GM18520 (cell line): ENCODE data around the gene TSNAX.
"Not testable (repeated sequence)": the region's sequence is repeated elsewhere in the genome, so short reads cannot be mapped to it uniquely, and the experiment has no call there.

Experiments used
- ATAC-seq: cut with Tn5 transposase; IDR thresholded peaks from one replicate; pipeline ENCODE4 v1.9.1; 2021; ENCODE audit not compliant: unreplicated experiment

TSNAX gene

DNA sequence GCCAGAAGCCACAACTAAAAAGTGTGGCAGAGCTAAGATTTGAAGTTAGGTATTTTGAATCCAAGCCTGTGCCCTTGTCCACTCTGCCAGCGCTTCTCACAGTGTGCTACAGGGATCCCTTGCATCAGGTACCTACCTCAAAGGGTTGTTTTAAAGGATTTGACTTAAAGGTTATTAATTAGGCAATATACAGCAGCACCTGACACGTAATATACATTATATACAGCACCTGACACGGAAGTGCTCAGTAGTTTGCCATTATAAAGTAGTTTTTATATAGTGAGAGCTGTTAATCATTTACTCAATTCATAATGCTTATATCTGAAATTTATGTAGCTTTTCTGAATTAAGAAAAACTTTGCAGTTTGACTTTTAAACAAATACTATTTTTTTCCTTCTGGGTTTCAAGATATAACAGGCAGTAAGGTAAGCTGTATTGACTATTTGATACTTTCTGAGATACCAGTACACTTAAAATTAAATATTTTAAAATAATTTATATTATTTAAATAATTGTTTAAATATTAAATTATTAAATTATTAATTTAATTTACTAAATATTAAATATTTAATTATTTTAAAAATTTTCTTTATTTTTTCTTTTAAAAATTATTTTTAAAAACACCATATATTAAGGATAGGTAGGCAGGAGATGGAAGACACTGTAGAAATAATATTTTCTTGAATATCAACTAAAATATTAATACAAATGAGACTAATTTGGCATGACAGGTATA, 33.3 kb downstream of the TSNAX start:
- ATAC-seq, result no peak

DNA sequence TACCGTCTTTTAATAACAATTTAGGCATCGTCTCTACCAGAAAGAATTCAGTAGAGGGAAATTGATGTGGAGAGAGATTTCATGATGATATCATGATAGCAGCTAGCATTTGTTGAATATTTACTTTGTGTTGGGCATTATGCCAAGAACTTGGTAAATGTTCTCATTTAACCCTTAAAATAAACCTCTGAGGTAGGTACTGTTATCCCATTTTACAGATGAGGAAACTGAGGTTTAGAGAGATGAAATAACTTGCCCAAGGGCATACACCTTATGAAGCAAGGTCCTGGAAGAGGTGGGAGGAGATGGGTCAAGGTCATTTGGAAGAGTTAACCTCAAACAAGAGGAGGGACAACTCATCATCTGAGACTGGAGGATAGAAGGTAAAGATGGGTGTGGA, 34.8 kb downstream of the TSNAX start:
- no peak for ATAC-seq

DNA sequence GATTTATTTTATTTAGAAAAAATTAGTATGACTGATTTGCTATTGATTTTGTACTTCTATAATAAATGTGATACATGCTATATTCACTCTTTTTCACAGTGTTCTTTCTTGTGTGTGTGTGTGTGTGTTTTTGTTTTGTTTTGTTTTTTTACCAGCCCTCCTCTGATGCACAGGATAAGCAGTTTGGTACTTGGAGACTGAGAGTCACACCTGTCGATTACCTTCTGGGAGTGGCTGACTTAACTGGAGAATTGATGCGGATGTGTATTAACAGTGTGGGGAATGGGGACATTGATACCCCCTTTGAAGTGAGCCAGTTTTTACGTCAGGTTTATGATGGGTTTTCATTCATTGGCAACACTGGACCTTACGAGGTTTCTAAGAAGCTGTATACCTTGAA, 35.9 kb downstream of the TSNAX start:
- ATAC-seq, result no peak

DNA sequence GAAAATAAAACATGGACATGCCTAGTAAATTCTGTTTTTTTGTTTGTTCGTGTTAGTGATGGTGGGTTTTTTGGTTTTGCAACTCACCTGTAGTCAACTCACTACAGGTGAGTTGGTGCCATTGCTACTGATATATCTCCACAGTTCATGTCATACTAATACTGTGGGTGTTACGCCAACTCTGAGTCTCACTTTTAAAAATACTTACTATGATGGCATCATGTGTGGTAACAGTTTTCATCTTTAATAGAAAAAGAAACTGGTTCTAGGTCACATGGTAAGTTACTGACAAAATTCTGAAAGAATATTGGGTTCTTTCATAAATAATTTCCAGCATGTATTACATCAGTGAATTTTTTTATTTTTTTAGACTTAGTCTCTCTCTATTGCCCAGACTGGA, 38.0 kb downstream of the TSNAX start:
- ATAC-seq, result no peak

DNA sequence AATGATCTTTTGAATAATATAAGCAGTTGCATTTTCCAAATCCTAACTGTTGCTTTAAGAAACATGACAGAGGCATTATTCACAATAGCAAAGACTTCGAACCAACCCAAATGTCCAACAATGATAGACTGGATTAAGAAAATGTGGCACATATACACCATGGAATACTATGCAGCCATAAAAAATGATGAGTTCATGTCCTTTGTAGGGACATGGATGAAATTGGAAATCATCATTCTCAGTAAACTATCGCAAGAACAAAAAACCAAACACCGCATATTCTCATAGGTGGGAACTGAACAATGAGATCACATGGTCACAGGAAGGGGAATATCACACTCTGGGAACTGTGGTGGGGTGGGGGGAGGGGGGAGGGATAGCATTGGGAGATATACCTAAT, 41.8 kb downstream of the TSNAX start:
- not testable (repeated sequence) for ATAC-seq

DNA sequence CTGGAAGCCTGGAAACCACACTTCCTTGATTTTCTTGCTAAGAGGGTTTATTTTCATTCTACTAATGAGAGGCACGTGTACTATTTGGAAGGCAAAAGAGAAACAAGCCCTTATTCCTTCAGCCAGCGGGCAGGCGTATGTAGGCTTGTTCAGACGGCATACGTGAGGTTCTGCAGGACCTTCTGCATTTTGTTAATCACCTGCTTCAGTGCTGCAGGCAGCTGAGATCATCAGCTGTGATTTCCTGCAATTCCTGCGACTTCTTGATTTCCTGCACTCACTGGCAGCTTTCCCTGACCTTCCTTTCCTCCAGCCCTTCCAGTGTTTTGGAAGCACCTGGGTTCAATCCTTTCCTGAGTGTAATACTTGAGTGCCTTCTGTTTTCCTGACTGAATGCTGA, 43.4 kb downstream of the TSNAX start:
- ATAC-seq, result no peak

DNA sequence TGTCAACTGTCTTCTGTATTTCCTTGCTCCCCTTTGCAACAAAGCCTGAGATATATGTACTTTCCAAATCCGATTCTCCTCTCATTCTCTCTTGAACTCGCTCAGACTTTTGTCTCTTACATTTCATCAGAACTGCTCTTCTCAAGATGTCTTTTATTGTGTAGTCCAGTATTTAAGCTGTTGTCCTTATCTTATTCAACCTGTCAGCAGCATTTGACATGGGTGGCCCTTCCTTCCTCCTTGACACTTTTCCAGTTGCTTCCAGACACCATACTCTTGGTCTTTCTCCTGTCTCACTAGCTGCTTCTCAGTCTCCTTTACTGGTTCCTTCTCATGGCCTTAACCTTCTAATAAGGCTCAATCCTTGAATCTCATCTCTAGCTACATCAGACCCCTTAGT, 47.0 kb downstream of the TSNAX start:
- no peak for ATAC-seq

DNA sequence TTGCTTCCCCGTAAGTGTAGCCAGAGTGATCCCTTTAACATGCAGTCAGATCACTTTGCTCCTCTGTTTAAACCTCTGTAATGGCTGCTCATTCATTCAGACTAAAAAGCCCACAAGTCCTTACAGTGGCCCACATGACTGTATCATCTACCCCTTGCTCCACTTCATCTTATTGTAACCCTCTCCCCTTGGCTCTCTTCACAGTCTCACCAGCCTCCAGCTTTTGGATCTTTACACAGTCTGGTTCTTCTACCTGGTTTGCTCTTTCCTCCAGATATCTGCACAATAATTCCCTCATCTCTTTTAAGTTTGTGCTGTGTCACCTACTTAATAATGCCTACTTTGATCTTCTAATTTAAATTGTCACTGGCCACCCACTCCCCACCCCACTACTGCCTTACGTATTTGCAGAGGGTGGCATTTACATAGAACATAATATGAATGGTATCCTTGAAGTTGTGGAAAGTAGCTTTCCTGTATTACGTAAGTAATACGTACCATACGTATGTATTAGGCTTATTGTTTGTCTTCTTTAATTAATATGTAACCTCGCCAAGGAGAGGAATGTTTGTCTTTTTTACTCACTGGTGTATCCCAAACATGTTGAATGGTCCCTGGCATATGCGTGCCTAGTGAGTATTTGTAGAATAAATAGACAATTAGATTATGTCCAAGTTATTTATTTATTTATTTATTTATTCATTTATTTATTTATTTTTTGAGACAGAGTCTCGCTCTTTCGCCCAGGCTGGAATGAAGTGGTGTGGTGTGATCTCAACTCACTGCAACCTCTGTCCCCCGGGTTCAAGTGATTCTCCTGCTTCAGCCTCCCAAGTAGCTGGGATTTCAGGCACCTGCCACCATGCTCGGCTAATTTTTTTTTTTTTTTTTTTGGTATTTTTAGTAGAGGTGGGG, 48.6 kb downstream of the TSNAX start:
- no peak for ATAC-seq

DNA sequence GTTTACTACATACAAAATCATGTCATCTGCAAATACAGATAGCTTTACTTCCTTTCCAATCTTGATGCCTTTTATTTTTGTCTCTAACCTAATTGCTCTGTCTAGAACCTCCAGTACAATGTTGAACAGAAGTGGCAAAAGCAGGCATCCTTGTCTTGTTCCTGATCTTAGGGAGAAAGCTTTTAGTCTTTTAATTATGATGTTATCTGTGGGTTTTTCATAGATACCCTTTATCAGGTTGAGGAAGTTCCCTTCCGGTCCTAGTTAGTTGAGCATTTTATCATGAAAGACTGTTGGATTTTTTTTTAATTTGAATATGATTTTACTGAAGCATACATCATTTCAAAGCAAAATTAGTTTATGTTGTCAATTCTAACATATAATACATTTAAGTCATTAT, 52.4 kb downstream of the TSNAX start:
- ATAC-seq, result no peak

DNA sequence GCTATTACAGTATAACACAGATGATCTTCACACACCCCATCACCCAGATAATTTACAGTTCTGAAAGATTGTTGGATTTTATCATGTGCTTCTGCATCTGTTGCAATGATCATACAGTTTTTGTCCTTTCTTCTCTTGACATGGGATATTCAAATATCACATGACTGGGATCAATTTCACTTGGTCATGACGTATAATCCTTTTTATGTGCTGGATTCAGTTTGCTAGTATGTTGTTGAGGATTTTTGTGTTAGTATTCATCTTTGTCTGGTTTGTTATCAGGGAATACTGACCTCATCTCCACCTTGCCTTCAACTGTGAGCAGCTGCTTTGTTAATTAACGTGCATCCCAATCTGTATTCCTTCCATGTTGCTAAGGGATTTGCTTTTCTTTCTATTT, 53.4 kb downstream of the TSNAX start:
- no peak for ATAC-seq

DNA sequence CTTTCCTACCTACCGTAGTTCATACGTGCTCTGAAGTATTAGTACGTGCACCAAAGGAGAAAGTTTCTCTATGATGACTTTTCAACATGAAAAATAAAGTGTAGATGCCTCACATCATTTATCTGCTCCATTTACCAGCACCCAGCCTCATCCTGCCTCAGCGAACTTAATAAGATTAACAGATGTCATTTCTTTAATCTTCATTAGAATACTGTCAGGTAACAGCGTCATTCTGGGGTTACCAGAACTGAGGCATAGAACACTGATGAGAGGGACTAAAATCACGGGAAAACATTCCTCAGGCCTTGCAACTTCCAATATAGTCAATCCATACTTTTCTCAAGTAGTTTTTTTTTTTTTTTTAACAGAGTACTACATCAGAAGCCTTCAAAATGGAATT, 54.9 kb downstream of the TSNAX start:
- no peak for ATAC-seq

DNA sequence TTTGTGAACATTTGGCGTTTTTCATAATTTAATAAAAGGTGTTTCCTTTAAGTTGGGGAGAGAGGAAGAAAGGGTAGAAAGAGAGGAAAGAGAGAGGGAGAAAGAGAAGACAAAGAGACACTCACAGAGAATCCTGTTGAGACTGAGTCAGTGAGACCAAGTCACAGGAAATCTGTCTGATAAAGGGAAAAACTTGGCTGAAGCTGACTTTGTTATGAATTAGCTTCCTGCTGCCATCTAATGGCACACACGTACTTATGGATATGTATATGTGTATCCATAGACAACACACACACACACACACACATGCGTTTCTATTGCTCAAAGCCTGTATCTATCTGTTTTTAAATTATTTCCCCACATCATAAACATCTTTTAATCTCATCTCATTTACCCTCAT, 55.6 kb downstream of the TSNAX start:
- no peak for ATAC-seq

DNA sequence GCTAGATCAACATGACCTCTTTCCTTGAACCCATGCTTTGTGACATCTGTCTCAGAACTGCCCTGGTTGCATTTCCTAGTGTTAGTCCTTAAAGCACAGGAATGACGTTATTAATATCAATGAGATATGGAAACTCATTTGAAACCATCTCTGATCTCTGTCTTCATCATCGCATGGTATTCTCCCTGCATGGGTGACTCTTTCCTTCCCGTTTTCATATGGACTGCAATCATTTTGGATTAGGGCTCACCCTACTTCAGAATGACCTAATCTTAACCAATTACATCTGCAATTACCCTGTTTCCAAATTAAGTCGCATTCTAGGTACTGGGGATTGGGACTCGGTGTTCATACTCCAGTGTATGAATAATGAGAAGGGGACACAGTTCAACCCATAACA, 56.5 kb downstream of the TSNAX start:
- ATAC-seq, result no peak

DNA sequence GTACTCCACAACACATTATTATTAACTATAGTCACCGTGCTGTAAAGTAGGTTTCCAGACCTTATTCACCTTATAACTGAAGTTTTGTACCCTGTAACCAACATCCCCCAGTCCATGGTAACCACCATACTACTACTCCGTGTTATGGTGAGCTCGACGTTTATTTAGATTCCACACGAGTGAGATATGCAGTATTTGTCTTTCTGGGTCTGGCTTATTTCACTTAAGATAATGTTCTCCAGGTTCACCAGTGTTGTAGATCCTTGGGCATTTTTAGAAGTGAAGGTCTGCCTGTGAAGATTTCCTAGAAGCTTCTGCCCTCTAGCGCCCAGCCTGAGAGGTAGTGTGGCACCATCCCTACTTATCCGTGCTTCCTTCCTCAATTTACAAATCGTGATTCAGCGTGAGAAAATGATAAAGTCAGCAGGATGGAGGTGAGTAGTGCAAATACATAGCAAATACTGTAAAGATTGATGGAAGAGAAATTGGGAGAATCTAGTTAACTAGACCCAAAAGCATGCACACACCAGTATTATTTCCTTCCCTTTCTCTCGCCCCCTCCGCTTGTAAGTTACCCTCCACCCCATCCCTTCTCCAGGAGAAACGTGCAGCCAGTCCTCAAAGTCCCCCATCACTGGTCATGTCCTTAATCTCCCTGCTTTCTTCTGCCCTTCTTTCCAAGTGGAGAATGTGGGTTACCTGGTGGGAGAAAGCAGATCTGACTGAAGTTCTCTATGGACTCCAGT, 62.2 kb downstream of the TSNAX start:
- no peak for ATAC-seq

DNA sequence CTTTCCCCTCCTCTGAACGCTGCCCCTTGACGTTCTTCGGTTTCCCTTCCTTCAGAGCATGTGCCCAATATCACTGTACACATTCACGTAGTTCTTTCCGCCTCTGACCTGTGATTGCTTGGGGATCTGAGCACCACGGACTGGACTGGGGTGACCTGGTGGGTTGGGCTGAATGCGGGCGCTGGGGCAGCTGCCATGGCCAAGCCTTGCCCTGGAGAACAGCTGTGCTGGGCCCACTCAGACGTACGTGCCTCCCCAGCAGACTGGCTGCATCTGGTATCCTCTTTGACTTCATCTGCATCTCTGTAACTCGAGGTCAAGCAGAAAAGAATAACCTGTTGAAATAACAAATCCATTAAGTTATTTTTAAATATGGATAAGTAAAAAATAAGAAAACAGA, 63.0 kb downstream of the TSNAX start:
- no peak for ATAC-seq

DNA sequence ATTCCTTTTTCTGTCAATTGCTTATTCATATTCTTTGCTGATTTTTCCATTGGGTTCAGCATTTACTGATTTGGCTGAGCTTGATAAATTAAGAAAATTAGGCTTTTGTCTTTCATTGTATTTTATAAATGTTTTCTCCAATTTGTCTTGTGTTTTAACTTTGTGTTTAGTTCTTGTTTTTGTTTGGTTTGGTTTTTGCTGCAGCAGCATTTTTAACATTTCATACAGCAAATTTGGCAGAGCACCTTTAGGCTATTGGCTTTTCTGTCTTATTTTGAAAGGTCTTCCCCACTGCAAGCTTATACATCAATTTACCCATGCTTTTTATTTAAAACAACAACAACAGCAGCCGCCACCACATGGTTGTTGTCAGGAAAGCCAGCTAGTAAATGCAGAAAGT, 64.3 kb downstream of the TSNAX start:
- no peak for ATAC-seq

DNA sequence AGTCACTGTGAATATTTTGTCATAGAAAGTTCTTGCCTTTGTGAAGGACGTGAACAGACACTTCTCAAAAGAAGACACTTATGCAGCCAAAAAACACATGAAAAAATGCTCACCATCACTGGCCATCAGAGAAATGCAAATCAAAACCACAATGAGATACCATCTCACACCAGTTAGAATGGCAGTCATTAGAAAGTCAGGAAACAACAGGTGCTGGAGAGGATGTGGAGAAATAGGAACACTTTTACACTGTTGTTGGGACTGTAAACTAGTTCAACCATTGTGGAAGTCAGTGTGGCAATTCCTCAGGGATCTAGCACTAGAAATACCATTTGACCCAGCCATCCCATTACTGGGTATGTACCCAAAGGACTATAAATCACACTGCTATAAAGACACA, 64.8 kb downstream of the TSNAX start:
- not testable (repeated sequence) for ATAC-seq

DNA sequence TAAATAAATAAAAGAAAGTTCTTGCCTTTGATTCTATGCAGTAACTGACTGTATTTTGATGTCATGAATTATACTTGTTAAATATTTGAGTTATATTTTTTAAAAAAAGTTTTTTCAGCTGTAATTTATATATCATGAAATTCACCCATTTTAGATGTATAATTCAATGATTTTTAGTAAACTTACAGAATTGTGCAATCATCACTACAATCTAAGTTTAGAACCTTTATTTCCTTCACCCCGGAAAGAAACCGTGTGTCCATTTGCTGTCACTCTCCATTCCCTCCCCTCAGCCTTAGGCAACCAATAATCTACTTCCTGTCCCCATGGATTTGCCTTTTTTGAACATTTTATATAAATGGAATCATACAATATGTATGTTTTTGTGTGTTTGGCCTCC, 65.7 kb downstream of the TSNAX start:
- no peak for ATAC-seq

DNA sequence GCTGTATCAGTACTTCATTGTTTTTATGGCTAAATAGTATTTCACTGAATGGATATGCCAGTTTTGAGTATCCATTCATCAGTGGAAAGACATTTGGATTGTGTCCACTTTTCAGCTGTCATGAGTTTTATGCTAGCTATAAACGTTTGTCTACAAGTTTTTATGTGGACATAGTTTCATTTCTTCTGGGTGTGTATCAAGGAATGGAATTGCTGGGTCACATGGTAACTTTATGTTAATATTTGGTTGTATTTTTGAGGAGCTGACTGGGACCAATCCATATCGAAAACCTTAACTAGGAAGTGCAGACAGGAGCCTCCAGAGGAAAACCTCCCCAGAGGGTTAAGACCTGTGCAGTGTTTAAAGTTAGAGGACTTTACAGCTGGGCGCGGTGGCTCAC, 66.3 kb downstream of the TSNAX start:
- no peak for ATAC-seq

DNA sequence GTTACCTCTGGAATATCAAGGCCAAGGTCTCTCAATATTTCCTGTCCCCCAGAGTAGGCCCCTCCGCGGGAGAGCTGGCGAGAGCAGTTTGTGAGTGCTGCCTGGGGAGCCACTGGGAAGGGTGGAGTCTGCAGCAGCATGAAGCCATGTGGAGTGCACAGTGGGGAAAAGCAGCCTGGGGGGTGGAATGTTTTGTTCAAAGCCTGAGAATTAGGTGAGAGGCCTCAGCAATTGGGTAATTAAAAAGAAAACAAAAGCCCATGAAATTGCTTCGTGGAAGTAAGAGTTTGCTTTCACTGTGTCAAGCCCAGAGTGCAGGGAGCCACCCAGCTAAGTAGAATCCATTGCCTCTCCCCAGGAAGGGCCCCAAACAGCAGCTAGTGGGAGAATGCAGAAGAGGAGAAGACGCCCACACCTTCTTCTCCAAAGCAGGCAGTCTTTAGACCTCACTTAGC, 67.9 kb downstream of the TSNAX start:
- no peak for ATAC-seq

DNA sequence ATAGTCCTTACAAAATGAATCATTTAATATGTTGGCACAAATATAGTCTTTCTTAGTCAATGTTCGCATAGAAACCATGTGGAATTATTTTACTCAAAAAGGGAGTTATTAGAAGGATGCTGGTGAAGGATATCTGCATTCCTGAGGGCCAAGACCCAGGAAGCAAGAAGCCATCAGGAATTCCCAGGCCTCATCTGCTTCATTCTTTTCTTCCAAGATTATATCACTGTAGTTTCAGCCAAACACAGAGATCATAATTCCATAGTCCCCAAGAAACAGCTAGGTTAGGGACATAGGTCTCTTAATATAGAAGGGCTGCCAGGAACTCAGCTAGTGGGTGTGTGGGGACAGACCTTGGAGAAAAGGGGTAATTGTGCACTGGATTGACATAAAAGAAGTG, 69.5 kb downstream of the TSNAX start:
- no peak for ATAC-seq
